A549 treated with dexamethasone at 1 μM for 4 hours (cell line): Measurements from ENCODE around the gene DHX15. TPM values are rescaled to one million over a fixed set of nuclear protein-coding genes. Genes with fewer than 3 reads are reported as not detected.

Source experiments
- total RNA-seq: library from RNA; stranded (reverse); fragments of 200-300 nt; extraction: Qiagen RNA extraction; gene quantifications from 5 replicates; pipeline ENCODE4 v1.2.3, GENCODE V29; 2022

Gene DHX15
- total RNA-seq = 96.5 to 109 TPM (median 101 TPM) in 5 replicates

GRCh38 chr4:24584211-24584850, at the start of gene DHX15:
Gene DHX15, minus strand, starts transcription at chr4:24584554. Its CDS starts 161 bp downstream, at chr4:24584393.

Other genes starting within 250 kb of the DHX15 start
- not detected in 5 replicates for gene SOD3, start 211.0 kb upstream of the DHX15 start, total RNA-seq